DND-41 (cell line): ENCODE measurements around the gene PCID2.
"Not testable (repeated sequence)": the region's sequence is repeated elsewhere in the genome, so short reads cannot be mapped to it uniquely, and the experiment has no call there.

Source experiments
- ATAC-seq: fragments of 200-7000 bp; cut with Tn5 transposase; 3 replicates; pipeline ENCODE4 v1.9.1; 2021; ENCODE audit warnings: low read depth; ENCODE audit not compliant: insufficient read depth
- DNase-seq: peaks from one replicate; pipeline ENCODE4 v3.0.0-alpha.2; 2020
- H2AFZ ChIP-seq: 2 replicates; pipeline ENCODE4 v1.6.0; 2012; ENCODE audit warnings: low read depth, low read length
- H3K27ac ChIP-seq: 2 replicates; pipeline ENCODE4 v1.5.1; 2012; ENCODE audit warnings: low read length, inconsistent platforms
- H3K27me3 ChIP-seq: fragments of 200-600 bp; sonication (generic); 2 replicates; pipeline ENCODE4 v1.6.0; 2012; ENCODE audit warnings: low read length, mild to moderate bottlenecking, inconsistent platforms; ENCODE audit not compliant: insufficient read depth, poor library complexity
- H3K36me3 ChIP-seq: 2 replicates; pipeline ENCODE4 v1.5.1; 2012; ENCODE audit warnings: low read length, inconsistent platforms; ENCODE audit not compliant: insufficient read depth
- H3K4me1 ChIP-seq: 2 replicates; pipeline ENCODE4 v1.5.1; 2012; ENCODE audit warnings: mild to moderate bottlenecking, low read length; ENCODE audit not compliant: insufficient read depth
- H3K4me2 ChIP-seq: 2 replicates; pipeline ENCODE4 v1.6.0; 2012; ENCODE audit warnings: mild to moderate bottlenecking, moderate library complexity, low read length, inconsistent platforms; ENCODE audit not compliant: insufficient read depth
- H3K4me3 ChIP-seq, 2 experiments: fragments of 200-600 bp in 1 of 2; shearing (Covaris generic) in 1 of 2; 2 replicates each; pipeline ENCODE4 v1.5.1; 2012 to 2016; ENCODE audit warnings: inconsistent platforms in 2 of 2, low read length in 2 of 2, mild to moderate bottlenecking in 2 of 2, low read depth in 1 of 2, moderate library complexity in 1 of 2
- H3K79me2 ChIP-seq: 2 replicates; pipeline ENCODE4 v1.6.0; 2012; ENCODE audit warnings: low read length, inconsistent platforms; ENCODE audit not compliant: insufficient read depth
- H3K9ac ChIP-seq: 2 replicates; pipeline ENCODE4 v1.6.0; 2012; ENCODE audit warnings: low read depth, mild to moderate bottlenecking, inconsistent platforms, low read length, moderate library complexity
- H3K9me3 ChIP-seq: 2 replicates; pipeline ENCODE4 v1.5.1; 2012; ENCODE audit warnings: low read length, moderate library complexity, mild to moderate bottlenecking, inconsistent platforms; ENCODE audit not compliant: insufficient read depth, severe bottlenecking
- H4K20me1 ChIP-seq: 2 replicates; pipeline ENCODE4 v1.6.0; 2012; ENCODE audit warnings: low read length; ENCODE audit not compliant: insufficient read depth
- EZH2 ChIP-seq: IDR thresholded peaks from 3 replicates; pipeline ENCODE4 v1.6.1; 2012; ENCODE audit warnings: borderline replicate concordance, low read depth, mild to moderate bottlenecking, moderate library complexity, low read length, inconsistent platforms; ENCODE audit not compliant: severe bottlenecking
- TF ChIP-seq, protein P1 (sequence below): IDR thresholded peaks from 2 replicates; pipeline ENCODE4 v1.5.1; 2012; ENCODE audit warnings: borderline replicate concordance, low read length, moderate library complexity, mild to moderate bottlenecking; ENCODE audit not compliant: poor library complexity, severe bottlenecking; ENCODE audit errors: extremely low read depth

PCID2 gene

DNA sequence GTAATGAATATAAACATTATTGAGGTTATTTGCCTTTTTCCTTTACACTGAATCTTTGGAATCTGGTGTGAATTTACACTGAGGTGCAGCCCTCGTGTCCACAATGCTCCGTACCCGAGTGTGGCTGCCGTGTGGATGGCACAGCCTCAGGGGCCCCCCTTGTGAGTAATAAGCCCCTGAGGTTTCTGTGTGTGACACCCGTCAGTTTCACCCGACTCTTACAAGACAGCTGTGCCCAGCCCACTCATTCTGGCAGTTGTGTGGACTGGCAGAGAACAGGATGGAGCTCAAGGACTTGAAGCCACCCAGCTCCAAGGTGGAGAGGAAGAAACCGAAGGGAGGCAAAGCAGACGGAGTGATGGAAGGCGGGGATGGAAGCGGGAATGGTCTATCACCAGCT, 42.2 kb downstream of the PCID2 start:
- Histone ChIP-seq H3K79me2 (no peaks in the 10 kb centered on the region), H3K9me3 (no peaks in the 10 kb centered on the region), H4K20me1 (no peaks in the 10 kb centered on the region; the same call in 1 of the 2 replicates), H3K9ac (no peak overlapping the region), H2AFZ (no peak overlapping the region), H3K36me3 (peaks cover 10% of the 10 kb centered on the region), H3K4me1 (no peaks in the 10 kb centered on the region; the same call in 1 of the 2 replicates), H3K27ac (no peak overlapping the region), H3K27me3 (peaks cover 2% of the 10 kb centered on the region), H3K4me3 (no peak overlapping the region), H3K4me2 (no peak overlapping the region)
- no peak for TF ChIP-seq EZH2
- TF ChIP-seq, protein P1, sequence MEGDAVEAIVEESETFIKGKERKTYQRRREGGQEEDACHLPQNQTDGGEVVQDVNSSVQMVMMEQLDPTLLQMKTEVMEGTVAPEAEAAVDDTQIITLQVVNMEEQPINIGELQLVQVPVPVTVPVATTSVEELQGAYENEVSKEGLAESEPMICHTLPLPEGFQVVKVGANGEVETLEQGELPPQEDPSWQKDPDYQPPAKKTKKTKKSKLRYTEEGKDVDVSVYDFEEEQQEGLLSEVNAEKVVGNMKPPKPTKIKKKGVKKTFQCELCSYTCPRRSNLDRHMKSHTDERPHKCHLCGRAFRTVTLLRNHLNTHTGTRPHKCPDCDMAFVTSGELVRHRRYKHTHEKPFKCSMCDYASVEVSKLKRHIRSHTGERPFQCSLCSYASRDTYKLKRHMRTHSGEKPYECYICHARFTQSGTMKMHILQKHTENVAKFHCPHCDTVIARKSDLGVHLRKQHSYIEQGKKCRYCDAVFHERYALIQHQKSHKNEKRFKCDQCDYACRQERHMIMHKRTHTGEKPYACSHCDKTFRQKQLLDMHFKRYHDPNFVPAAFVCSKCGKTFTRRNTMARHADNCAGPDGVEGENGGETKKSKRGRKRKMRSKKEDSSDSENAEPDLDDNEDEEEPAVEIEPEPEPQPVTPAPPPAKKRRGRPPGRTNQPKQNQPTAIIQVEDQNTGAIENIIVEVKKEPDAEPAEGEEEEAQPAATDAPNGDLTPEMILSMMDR, result no peak
- DNase-seq (no peak), ATAC-seq (no peak)

DNA sequence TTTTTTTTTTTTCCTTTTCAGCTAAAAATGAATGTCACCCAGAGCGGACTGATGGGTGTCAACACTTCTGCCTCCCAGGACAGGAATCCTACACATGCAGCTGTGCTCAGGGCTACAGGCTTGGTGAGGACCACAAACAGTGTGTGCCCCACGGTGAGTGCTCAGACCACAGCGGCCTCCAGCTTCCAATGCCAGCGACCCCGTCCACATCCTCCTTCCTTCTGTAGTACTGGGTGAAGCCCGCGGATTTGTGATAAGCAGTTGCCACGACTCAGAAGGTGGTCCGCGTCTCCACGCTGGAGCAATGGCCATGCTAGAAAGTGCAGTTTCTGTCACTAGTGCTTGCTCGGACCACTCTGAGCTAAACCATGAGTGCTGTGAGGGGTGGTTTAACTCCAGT, 44.0 kb downstream of the PCID2 start:
- Histone ChIP-seq H4K20me1 (no peaks in the 10 kb centered on the region; the same call in 1 of the 2 replicates), H3K27ac (no peak overlapping the region), H3K4me3 (no peak overlapping the region), H3K9ac (no peak overlapping the region), H3K79me2 (no peaks in the 10 kb centered on the region), H3K4me1 (no peaks in the 10 kb centered on the region; the same call in 1 of the 2 replicates), H3K36me3 (peaks cover 2% of the 10 kb centered on the region; the same call in 1 of the 2 replicates), H3K27me3 (peaks cover 6% of the 10 kb centered on the region), H3K9me3 (no peaks in the 10 kb centered on the region), H3K4me2 (no peak overlapping the region), H2AFZ (no peak overlapping the region)
- ATAC-seq (peak; percentile 83), DNase-seq (peak; percentile 69)
- TF ChIP-seq, protein P1, result no peak
- no peak for TF ChIP-seq EZH2

DNA sequence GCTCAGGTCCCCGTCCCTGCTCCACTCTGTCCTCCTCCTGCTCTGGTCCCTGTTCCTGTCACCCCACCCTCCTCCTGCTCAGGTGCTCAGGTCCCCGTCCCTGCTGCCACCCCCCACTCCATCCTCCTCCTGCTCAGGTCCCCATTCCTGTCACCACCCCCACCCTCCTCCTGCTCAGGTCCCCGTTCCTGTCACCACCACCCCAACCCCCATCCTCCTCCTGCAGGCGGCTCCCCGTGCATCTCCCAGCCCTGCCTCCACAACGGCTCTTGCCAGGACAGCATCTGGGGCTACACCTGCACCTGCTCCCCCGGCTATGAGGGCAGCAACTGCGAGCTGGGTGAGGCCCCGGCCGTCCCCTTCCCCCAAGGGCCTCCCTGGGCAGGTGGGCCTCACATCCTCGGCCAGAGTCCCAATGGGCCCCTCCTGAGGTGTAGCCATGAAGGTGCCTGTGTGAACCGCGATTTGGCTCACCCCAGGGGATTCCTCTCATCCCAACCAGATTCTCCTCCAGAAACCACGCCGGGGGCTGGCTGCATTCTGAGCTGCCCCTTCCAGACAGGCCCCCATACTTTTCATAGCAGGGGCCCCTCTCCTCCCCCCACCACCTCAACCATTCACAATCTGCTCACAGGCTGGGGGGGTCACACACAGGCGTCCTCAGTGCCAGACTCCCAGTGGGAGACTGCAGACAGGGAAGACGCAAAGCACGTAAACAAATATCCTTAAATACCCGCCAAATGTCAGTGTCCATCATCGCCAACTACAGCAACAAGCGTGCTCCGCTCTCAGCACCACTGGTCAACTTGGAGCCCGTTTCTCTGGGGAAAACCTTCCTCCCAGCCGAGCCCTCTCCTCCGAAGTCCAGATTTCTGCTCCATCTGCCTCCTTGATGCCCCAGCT, 45.4 kb downstream of the PCID2 start:
- H3K4me1 ChIP-seq, result no peaks in the 10 kb centered on the region; the same call in 1 of the 2 replicates
- TF ChIP-seq, protein P1, result no peak
- TF ChIP-seq EZH2, result no peak
- no peaks in the 10 kb centered on the region for H3K36me3 ChIP-seq
- no peak overlapping the region for H2AFZ ChIP-seq
- H3K27me3 ChIP-seq, result peaks cover 6% of the 10 kb centered on the region
- H4K20me1 ChIP-seq, result no peaks in the 10 kb centered on the region; the same call in 1 of the 2 replicates
- H3K27ac ChIP-seq, result no peak overlapping the region
- H3K4me3 ChIP-seq, result no peak overlapping the region
- ATAC-seq, result peak; percentile 27; the same call in 1 of the 3 replicates
- DNase-seq, result peak; percentile 34
- no peak overlapping the region for H3K9ac ChIP-seq
- H3K79me2 ChIP-seq, result no peaks in the 10 kb centered on the region
- no peaks in the 10 kb centered on the region for H3K9me3 ChIP-seq
- no peak overlapping the region for H3K4me2 ChIP-seq

DNA sequence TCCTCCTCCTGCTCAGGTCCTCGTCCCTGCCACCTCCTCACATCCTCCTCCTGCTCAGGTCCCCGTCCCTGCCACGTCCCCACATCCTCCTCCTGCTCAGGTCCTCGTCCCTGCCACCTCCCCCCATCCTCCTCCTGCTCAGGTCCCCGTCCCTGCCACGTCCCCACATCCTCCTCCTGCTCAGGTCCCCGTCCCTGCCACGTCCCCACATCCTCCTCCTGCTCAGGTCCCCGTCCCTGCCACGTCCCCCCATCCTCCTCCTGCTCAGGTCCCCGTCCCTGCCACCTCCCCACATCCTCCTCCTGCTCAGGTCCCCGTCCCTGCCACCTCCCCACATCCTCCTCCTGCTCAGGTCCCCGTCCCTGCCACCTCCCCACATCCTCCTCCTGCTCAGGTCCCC, 46.5 kb downstream of the PCID2 start:
- H3K9ac ChIP-seq, H3K36me3 ChIP-seq, H3K27me3 ChIP-seq, H3K4me3 ChIP-seq, H3K9me3 ChIP-seq, H3K4me2 ChIP-seq, H3K4me1 ChIP-seq, H3K79me2 ChIP-seq, H3K27ac ChIP-seq, H2AFZ ChIP-seq, H4K20me1 ChIP-seq, ATAC-seq: not testable (repeated sequence)
- DNase-seq, result peak; percentile 47
